ENCODE results near the gene FAM133A. TPM values are rescaled to one million over a fixed set of nuclear protein-coding genes. Genes with fewer than 3 reads are reported as not detected.
A peak's percentile ranks its signal among the peaks of the same experiment; 100 is the strongest.

The FAM133A gene
- under 1 TPM in 9 of 12 donors, not detected in 3; 0.08 to 0.55 (median 0.20) TPM for polyA plus RNA-seq (ENCODE audit: insufficient read length in 12 of 12)
- long read RNA-seq, donor 1, result 0 reads
- long read RNA-seq, donor 2, result 0 reads
- long read RNA-seq, donor 3, result 0 reads
- long read RNA-seq, donor 4, result 0 reads
- long read RNA-seq, donor 5, result 0 reads
- long read RNA-seq, donor 6, result 0 reads
- long read RNA-seq, donor 7, result 0 reads
- long read RNA-seq, donor 8, result 0 reads
- long read RNA-seq, donor 9, result 0 reads
- long read RNA-seq, donor 10, result 0 reads
- long read RNA-seq, donor 11, result 0 reads

DNA sequence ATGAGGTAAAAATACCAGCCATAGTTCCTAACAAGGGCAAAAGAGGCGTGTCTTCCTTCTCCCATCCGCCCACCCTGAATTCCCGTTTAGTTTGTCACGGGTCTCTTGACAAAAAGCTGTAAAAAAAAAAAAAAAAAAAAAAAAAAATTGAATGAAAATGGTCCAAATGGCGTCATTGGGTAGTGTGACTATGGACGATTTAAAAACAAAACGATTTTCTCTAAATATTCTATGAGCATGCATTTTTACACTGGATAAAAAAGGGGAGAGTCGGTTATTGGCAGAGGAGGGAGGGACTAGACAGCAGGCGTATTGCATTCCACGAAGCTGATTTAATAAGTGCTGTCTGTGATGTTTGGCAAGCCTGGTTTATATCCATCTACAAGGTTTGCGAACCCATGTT lies at the start of gene FAM133A:
TSS of gene FAM133A (plus strand) at position 338 of the 403 bp plus-strand sequence. CDS start 35,214 bp downstream, outside the sequence.
- DNase-seq, result no peak

DNA sequence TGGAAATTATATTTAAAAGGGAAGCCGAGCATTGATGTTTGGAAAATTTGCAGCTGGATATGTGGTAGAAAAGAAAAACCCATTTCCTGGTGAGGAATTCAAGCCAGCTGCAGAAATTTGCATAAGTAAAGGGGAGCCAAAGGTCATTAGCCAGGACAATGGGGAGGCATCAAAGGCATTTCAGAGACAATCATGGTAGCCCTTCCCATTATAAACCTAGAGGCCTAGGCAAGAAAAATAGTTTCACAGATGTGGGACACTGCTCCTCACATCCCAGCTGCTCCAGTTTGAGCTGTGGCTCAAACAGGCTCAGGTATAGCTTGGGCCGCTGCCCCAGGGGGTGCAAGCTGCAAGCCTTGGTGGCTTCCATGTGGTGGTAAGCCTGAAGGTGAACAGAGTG lies 36.4 kb upstream of the FAM133A start:
- DNase-seq, result no peak

DNA sequence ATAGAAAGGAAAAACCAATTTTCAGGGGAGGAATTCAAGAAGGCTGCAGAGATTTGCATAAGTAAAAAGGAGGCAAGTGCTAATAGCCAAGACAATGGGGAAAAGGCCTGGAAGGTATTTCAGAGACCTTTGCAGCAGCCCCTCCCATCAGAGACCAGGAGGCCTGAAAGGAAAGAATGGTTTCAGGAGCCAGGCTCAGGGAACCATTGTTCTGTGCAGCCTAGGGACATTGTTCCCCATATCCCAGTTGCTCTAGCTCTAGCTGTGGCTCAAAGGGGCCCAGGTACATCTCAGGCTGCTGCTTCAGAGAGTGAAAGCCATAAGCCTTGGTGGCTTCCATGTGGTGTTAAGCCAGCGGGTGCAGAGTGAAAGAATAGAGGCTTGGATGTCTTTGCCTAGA lies 24.6 kb upstream of the FAM133A start:
- no peak for DNase-seq

DNA sequence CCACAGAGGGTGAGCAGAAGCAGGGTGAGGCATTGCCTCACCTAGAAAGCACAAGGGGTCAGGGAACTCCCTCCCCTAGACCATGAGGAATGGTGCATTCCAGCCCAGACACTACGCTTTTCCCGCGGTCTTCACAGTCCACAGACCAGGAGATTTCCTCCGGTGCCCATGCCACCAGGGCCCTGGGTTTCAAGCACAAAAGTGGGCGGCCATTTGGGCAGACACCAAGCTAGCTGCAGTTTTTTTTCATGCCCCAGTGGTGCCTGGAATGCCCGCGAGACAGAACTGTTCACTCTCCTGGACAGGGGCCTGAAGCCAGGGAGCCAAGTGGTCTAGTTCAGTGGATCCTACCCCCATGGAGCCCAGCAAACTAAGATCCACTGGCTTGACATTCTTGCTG lies 13.4 kb upstream of the FAM133A start:
- DNase-seq, result no peak

DNA sequence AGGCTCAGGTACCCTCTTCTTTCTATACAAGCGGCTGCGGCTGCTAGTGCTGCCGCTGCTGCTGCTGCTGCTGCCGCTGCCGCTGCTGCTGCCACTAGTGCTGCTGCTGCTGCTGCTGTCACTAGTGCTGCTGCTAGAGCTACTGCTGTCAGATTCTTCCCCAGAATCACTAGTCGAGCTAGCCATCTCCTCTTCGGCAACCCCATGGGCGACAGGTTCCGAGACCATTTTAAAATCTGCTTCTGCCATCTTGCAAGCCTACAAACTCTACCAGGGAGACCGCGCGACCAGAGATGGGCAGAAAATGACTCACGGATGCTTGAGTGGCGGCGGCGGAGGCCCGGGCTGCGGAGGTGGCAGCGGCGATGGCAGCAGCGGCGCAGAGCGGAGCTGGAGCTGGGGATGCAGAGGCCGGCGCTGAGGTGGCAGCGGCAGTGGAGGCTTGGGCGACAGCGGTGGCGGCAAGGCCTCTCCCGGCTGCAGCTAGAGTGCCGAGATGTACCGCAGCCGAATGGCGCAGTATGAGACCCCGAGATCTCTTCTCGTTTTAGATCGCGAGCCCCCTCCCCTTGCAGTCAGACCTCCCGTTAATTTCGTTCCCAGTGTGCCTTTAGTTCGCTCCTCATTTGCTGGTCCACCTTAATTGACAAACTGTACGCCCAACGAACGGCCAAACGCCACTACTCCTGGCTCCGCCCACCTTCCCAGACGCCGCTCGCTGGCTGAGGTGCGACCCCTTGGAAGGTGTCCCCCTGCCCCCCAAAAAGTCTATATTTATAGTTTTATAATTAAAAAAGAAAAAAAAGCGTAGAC lies 744 bp upstream of the FAM133A start, which contains the start of gene NAP1L3:
TSS of gene NAP1L3 (minus strand) at position 523 of the 813 bp plus-strand sequence. CDS start at position 249, 274 bp downstream.
- peak; percentile 85 for DNase-seq

DNA sequence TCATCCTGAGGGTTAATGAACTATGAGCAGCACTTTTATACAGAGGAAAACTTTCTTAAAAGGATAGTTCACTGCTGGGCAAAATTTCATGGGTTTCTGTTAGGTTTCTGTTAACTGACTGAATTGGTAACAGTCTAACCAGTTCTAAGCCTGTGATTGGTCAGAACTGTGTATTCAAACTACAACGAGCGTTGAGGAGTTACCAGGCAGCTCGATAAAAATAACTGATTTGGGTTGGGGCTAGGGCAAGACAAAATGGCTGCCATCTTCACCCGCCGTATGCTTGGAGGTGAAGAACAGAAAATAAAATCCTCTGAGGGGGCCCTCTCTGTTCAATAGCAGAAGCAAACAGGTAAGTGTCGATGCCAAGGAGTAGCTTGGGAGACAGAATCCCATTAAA lies 22.0 kb downstream of the FAM133A start:
- DNase-seq, result no peak

DNA sequence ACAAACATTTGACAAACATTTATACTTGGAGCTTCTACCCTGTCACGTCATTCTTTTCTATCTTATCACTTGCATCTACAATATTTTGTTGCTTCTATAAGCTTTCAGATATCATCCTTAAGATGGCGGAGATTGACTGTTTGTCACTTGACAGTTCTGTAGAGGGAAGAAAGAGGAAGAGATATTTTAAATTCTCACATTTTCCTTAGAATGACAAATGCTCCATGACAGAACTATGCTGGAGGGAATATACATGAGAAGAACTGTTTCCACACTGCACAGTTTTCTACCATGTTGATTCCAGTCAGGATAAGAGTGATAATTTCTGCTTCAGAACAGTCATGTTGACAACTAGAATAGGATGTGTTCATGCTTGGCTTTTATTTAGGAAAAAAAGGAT lies 29.7 kb downstream of the FAM133A start:
- no peak for DNase-seq

DNA sequence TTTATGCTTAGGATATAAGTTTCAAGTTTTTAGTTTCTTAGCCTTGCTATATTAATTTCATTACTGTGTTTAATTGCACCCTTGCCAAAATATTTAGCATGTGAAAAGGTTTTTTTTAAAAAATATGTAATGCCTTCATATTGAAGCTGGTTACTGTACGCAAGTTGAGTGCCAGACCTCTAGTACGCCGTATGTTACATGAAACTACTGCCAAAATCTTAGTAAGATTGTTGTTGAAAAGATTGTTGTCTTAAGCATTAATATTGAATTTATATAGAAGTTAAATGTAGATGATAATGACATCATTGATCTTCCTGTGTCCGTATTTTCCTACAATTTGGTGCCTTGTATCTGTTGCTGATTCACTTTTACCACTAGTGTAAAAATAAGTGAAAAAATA lies 37.1 kb downstream of the FAM133A start:
- DNase-seq, result no peak

DNA sequence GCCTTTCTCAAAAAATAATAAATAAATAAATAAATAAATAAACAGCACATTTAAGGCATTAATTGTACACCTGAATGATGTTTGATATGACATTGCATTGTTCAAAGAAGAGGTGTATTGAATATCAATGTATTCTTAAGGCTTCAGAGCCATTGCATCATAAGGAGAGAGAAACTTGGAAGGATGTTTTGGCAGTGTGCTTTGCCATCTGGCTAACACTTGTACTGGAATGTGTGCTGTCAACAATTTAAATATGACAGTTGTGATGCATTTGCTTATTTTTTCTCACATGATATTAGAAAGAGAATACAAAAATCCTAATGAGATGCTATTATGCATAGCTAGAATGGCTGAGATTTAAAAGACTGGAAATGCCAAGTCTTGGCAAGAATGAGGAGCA lies 67.8 kb downstream of the FAM133A start:
- no peak for DNase-seq

DNA sequence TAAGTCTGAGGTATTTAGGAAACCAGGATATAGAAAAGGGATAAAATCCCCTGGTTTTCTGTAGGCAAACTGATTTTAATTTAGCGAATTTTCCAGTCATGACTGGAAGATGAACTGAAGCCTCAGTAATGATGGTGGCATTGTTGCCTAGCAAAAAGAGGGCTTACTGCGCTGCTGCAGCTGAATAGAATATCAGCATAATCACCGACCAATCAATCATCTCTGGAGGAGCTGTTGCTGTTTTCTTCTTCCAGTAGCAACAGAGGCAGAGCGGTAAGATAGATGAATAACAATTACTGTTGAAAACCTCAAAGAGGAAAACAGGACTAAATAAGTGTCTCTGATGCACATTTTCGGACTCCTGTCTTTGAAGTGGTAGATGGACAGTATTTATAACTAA lies 86.2 kb downstream of the FAM133A start:
- DNase-seq, result no peak

Other genes with a start within 250 kb of the FAM133A start
- gene NAP1L3, start 628 bp upstream of the FAM133A start, polyA plus RNA-seq (ENCODE audit: insufficient read length in 12 of 12), result 10 to 100 TPM in 6 of 12 donors, 1 to 10 TPM in 5, not detected in 1; 6.5 to 14.0 (median 10.2) TPM